IPS-NIHi7 (cell line): ENCODE data around the gene FARP2.

Source experiments
- DNase-seq: peaks from one replicate; pipeline ENCODE4 v3.0.0; 2012; ENCODE audit warnings: mixed read lengths; ENCODE audit errors: extremely low spot score

The FARP2 gene

GRCh38 chr2:241458687-241459086, 102.6 kb downstream of the FARP2 start:
- DNase-seq, result no peak

GRCh38 chr2:241459520-241459919, 103.4 kb downstream of the FARP2 start:
- DNase-seq, result no peak

- DNase-seq, result no peak
These were observed 104.5 kb downstream of the FARP2 start for GRCh38 chr2:241460631-241461030.

- DNase-seq, result no peak
These were observed 105.9 kb downstream of the FARP2 start for GRCh38 chr2:241461693-241462677.

GRCh38 chr2:241463276-241464135, 107.4 kb downstream of the FARP2 start:
- DNase-seq, result no peak

- DNase-seq, result no peak
These were observed 109.5 kb downstream of the FARP2 start for GRCh38 chr2:241465543-241465942.

GRCh38 chr2:241466230-241466629, 110.1 kb downstream of the FARP2 start:
- DNase-seq, result no peak

- DNase-seq, result no peak
These were observed 111.8 kb downstream of the FARP2 start for GRCh38 chr2:241467777-241468475.

- DNase-seq, result no peak
These were observed 112.3 kb downstream of the FARP2 start for GRCh38 chr2:241468476-241468781.

- no peak for DNase-seq
These were observed 113.7 kb downstream of the FARP2 start for GRCh38 chr2:241469746-241470145.

- no peak for DNase-seq
These were observed 117.3 kb downstream of the FARP2 start for GRCh38 chr2:241473399-241473798.

- no peak for DNase-seq
These were observed 119.2 kb downstream of the FARP2 start for GRCh38 chr2:241475267-241475666.

GRCh38 chr2:241478166-241478565, 122.1 kb downstream of the FARP2 start:
- DNase-seq, result no peak

GRCh38 chr2:241479026-241479898, 123.2 kb downstream of the FARP2 start:
- no peak for DNase-seq

- no peak for DNase-seq
These were observed 125.6 kb downstream of the FARP2 start for GRCh38 chr2:241481687-241482086.

GRCh38 chr2:241482126-241482955, 126.3 kb downstream of the FARP2 start:
- no peak for DNase-seq

- no peak for DNase-seq
These were observed 127.2 kb downstream of the FARP2 start for GRCh38 chr2:241483305-241483704.

- DNase-seq, result no peak
These were observed 129.3 kb downstream of the FARP2 start for GRCh38 chr2:241485172-241485911.

- no peak for DNase-seq
These were observed 133.0 kb downstream of the FARP2 start for GRCh38 chr2:241489088-241489487.
